Renal cortical epithelial cell (primary cell): ENCODE data around the gene SFN. TPM values are rescaled to one million over a fixed set of nuclear protein-coding genes. Genes with fewer than 3 reads are reported as not detected.
"Not testable (repeated sequence)": the region's sequence is repeated elsewhere in the genome, so short reads cannot be mapped to it uniquely, and the experiment has no call there.

ENCODE experiments used
- DNase-seq: peaks from one replicate; pipeline ENCODE4 v3.0.0-alpha.2; 2011; ENCODE audit warnings: low read depth
- total RNA-seq: library from RNA; depleted of rRNA; stranded (reverse); fragments of >200 nt; gene quantifications from 2 replicates; pipeline ENCODE4 v1.2.3, GENCODE V29; 2014

Gene SFN
- 21.6 and 97.9 TPM in 2 replicates for total RNA-seq

DNA sequence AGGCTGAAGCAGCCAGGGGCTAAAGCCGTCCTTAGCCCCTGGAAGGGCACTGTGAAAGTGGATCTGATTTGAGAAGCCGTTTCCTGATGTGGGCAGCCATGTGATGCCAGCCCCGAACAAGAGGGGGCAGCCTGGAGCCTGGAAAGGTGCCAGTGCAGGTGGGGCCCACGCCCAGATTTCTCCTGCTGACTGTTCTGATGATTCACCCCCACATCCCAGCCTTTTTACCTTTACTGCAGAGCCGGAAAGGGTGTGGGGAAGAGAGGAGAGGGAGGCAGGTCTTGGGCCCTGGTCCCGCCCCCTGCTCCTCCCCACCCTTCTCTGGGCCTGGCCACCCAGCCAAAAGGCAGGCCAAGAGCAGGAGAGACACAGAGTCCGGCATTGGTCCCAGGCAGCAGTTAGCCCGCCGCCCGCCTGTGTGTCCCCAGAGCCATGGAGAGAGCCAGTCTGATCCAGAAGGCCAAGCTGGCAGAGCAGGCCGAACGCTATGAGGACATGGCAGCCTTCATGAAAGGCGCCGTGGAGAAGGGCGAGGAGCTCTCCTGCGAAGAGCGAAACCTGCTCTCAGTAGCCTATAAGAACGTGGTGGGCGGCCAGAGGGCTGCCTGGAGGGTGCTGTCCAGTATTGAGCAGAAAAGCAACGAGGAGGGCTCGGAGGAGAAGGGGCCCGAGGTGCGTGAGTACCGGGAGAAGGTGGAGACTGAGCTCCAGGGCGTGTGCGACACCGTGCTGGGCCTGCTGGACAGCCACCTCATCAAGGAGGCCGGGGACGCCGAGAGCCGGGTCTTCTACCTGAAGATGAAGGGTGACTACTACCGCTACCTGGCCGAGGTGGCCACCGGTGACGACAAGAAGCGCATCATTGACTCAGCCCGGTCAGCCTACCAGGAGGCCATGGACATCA is at the start of gene SFN:
TSS of gene SFN (plus strand) at position 369 of the 904 bp plus-strand sequence. CDS start at position 433, 64 bp downstream.
- peak; percentile 88 for DNase-seq

DNA sequence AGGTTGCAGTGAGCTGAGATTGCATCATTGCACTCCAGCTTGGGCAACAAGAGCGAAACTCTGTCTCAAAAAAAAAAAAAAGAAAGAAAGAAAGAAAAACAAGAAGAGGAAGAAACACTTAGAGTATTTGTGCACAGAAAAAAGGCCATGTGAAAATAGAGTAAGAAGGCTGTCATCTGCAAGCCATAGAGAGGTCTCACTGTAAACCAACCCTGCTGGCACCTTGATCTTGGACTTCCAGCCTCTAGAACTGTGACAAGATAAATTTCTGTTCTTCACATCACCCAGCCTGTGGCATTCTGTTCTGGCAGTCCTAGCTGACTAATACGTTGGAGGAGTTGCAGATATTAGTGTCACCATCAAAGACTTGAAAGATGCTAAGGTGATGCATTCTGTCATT is 48.6 kb upstream of the SFN start:
- no peak for DNase-seq

DNA sequence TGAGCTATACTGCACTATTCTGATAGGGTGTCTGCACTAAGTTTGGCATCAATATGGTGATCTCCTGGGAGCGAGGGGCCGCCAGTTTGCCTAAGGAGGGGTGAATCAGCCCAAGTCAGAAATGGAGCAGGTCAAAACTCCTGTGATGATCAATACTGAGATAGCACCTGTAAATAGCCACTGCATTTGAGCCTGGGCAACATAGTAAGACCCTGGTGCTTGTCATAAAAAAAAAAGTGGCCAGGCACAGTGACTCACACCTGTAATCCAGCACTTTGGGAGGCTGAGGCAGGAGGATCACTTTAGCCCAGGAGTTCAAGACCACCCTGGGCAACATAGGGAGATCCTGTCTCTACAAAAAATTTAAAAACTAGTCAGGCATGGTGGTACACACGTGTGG is 48.1 kb upstream of the SFN start:
- DNase-seq: no peak

DNA sequence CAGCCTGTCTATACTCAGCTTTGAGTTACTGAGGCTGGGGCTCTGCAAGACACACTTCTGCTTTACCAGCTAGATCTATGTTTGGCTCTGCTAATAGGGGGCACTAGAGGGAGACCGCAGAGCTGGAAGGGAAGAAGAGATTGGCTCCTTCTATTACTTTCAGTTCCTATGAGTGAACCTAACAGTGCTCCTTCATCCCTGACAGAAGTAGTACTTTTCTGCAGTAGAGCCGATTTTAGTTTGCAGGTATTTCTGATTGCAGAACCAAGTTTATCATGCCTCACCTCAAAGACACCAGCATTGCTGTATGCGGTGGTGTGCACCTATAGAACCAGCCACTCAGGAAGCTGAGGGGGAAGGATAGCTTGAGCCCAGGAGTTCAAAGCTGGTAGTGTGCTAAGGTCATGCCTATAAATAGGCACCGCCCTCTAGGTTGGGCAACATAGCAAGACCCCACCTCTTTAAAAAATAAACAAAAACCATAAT is 42.1 kb upstream of the SFN start:
- no peak for DNase-seq

DNA sequence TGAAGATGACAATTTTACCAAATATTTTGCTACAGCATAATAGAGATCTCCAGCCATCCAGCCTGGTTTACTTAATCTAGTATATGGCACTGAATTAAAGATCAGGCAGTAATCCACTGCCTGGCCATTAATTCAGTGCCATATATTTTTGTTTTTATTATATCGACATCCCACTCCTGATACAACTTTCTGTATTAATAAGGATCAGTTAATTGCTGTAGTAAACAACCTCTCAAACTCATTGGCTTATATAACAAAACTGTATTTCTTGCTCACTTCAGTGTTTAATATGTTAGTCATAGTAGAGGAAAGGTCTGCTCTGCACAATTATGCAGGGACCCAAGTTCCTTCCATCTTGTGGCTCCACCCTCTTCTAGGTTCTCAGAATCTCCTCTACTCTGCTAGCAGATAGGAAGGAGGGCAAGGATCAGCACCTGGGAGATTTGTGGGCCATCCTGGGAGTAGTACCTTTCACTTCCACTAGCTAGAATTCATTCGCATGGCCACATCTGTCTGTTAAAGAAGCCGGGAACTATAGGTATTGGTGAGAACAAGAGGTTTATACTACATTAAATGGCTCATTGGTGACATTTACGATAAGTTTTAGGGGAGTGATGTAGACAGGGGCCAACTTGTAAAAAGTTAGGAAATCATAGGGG is 40.1 kb upstream of the SFN start:
- no peak for DNase-seq

DNA sequence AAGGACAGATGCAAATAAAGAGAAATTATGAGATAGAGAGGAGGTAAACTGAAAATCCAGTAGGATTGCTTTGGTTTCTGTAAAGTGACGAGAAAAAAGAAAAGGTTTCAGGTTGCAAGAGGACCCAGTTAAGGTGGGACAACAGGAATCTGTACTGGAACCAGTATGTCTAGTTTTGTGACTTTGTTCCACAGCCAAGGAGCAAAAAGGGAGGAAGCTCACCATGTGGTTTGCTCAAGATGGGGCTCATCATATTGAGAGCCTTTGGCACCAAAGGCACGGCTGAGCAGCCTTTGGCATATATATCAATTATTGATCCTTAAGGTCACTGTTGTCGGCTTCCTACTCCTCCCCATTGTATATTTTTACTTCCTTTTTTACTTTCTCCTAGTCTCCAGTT is 38.2 kb upstream of the SFN start:
- DNase-seq: no peak

DNA sequence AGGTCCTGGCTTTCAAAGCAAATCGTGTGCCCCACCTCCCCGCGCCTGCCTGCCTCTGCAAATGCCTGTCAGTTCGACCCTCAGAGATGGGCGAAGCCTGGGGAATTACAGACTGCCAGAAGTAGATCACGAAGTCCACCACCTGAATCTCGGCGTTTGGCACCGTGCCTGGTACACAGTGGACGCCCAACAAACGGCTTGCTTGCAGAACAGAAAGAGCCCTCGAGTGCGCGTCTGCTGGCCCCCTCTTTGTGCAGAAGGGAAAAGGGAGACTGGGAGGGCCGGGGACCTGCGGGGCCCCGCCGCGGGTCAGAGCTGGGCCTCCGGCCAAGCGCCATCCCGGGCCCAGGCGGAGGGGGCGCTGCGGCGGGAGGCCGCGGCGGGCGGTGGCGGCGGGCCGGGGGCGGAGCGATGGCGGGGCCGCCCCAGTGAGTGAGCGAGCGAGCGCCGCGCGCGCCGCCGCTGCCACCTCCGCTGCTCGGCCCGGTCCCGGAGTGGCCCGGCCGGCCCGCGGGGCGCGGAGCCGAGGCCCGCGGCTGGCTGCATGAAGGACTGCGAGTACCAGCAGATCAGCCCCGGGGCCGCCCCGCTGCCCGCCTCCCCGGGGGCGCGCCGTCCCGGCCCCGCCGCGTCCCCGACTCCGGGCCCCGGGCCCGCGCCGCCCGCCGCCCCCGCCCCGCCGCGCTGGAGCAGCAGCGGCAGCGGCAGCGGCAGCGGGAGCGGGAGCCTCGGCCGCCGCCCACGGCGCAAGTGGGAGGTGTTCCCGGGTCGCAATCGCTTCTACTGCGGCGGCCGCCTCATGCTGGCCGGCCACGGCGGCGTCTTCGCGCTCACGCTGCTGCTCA is 36.5 kb upstream of the SFN start, which contains the start of gene ZDHHC18:
TSS of gene ZDHHC18 (plus strand) at position 428 of the 845 bp plus-strand sequence. CDS start at position 545, 117 bp downstream.
- DNase-seq: no peak

DNA sequence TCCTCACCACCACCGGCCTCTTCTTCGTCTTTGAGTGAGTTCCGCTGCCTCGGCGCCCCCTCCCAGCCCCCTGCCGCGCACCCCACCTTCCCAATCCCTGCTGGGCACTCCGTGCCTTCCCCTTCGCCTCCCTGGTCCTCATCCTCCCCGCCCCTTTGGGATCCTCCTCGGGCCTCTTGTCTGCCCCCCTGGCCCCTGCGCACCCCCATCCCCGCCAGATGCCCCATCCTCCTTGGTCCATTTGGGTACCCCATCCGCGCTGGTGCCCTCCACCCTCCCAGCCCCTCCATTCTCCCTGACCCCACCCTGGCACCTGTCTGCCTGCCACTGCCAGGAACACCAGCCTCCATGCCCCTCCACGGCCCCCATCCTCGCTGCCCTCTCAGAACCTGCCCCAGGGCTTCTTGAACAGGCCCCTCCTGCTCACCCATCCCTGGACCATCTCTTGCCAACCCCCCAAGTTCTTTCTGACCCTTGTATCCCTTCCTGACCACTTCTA is 35.8 kb upstream of the SFN start:
- no peak for DNase-seq

DNA sequence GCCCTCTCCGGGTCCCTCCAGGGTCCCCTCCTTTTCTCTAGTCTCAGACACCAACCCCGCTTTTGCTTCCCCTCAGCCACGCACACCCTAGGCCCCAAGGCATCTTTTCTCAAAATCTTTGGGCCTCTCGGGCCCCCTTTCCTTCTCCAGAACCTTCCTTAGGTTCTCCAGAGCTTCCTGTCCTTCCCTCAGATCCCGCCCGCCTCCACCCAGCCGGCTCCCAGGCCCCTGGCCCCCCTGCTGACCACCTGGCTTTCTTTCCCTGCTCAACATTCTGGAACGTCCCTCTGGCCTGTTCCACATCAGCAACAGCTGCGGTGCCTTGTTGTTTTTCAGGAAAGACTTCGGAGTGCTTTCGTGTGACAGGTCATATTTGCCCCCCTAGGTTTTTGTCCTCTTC is 35.3 kb upstream of the SFN start:
- no peak for DNase-seq

DNA sequence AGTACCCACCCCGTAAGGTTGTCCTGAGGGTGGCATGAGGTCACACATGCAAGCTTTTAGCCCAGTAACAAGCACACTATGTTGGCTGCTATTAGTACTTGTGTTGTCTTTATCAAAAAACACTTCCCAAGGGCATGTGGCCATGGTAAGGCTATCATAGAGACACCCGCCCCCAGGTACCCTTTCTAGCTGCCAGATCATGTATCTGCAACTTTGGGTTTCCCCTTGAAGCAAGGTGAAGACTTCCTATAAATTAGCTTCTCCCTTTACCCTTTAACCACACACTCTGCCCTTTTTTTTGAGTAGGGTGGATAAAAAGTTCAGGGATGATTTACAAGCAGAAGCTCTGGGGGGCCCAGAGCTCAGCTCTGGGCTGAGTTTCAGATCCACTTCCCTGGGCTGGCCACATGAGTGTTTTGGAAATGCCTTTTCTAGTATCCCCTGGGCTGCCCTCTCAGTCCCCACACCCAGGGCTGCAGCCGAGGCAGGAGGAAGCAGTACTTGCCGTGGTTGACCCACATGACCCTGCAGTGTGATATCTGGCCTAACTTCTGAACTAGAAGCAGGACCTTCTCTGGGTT is 34.4 kb upstream of the SFN start:
- no peak for DNase-seq

DNA sequence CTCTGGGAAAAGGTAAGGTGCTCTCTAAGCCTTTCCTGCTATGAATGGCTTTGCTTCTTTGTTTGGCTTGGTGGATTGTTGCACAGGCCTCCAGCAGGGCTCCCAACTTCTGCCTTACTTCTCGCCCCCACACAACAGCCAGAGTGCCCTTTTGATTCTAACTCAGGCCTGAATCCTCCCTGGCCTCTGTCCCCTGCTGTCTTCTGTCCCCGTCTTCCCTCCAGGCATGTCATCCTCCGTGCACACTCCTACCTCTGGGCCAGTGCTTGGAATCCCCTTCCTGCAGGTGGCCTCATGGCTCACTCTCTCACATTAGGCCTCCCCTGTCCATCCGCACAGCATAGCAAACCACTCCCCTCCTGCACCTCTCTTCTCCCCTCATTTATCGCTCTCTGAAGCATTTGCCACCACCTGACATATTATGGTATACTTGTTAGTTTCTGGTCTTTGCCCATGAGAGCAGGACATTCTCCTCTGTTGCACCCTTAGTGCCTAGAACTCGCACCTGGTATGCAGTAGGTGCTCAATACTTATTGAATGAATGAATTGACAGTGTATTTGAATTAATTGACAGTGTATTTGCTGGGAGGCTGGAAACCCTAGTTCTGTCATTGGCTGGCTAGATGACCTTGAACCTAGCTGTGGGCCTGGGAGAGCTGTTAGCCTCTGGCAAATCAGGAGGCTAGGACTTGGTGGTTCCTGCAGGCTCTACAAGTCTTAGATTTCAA is 33.6 kb upstream of the SFN start:
- no peak for DNase-seq

DNA sequence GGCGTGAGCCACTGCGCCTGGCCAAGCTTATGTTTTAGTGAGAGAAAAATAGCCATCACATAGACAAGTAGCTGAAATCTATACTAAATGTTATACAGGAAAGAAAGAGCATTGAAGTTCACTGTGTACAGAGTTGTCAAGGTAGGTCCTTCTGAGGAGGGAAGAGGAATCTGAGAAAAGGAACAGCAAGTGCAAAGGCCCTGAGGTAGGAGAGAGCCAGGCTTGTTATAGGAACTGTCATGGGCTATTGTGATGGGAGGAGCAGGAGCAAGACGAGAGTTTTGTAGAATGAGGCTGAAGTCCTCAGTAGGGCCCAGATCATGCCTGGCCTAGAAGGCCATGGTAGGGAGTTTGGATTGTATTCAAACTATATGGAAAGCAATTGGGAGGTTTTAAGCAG is 31.9 kb upstream of the SFN start:
- DNase-seq: no peak

DNA sequence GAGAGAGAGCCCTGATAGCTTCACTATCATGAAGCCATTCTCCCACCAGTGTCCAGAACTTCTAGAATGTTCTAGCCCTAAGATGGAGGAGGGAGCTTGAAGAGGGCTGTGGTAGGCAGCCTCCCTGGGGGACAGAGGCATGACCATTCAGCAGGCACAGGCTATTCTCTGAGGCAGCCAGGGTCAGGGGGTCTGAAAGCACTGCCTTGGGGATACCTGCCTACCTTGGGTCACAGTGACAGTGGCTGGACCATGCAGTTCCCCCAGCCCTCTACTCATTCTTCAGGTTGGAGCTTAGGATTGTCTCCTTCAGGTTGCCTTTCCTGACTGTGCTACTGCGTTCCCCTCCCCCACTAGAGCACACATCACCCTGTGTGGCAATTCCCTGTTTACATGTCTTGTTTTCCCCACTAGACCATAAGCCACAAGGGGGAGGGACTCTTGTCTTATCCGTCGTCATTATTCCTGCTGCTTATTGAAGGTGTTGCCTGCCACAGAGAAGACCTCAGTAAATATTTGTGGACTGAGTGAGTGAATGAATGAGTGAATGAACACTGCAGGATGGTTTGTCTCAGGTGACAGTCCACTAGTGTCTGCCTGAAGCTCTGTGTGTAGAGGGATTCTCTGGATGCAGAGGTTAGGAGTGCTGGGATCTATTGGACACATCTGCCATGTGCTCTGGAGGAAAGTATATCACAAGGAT is 31.3 kb upstream of the SFN start:
- peak; percentile 23 for DNase-seq

DNA sequence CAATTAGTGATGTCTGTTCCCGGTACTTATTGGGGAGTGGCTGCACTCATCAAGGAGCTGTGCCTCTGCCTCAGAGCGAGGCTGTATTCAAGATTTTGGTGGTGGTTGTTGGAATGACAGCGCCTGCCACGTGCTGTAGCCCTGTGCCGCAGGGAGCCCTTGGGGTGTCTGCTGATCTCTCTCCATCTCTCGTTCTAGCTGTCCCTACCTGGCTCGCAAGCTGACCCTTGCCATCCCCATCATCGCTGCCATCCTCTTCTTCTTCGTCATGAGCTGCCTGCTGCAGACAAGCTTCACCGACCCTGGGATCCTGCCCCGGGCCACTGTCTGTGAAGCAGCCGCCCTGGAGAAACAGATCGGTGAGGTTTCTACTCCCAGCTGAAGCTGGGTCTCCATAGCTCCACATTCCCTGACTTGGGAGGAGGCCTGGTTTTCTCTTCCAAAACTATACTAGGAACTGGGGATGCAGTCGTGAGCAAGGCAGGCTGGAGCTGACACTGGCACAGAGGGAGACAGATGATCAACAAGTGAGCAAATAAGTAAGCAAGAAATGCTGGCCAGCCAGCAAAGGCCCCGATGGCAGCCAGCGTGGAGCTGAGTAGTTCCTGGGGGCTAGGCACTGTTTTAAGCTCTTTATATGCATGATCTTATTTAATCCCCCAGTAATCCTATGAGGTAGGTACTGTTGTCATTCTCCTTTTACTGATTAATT is 30.5 kb upstream of the SFN start:
- DNase-seq: no peak

DNA sequence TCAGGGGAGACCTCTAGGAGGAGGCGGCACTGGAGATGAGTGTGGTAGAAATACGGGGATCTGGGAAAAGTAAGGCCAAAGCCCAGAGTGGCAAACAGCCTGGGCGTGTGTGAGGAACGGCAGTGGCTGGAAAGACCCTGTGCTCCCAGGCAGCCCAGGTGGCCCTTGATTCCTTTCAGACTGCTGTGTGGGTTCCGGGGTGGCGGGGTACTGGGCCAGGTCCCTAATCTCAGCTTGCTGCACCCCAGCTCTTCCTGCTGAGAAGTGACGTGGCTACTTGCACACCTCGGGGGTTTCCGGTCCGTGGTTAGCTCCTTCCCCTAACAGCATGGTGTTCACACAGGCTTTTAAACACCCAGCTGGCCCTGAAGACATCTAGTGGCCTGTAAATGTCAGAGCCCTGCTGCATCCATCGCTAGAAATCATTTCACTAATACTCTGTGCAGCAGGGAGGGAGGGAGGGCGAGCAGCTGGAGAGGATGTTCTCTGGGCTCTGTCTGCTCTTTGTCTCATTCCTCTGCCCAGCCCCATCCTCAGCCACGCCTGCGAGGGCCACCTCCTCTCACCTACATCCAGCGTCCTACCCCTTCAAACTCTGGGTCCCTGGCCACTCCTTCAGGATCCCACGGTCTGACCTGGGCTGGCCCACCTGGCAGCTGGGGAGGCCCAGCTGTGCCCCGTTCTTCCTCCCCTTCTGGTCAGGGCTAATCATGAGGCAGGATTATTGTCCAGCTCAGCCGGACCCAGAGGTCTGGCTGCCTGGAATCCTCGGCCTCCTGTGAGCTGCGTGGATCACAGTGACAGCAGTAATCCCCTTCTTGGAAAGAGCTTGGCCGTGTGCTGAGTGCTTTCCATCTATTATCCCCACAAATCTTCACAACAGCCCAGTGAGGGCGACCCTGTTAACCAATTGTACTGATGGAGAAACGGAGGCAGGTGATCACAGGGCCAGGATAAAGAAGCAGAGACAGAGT is 29.2 kb upstream of the SFN start:
- DNase-seq: no peak

DNA sequence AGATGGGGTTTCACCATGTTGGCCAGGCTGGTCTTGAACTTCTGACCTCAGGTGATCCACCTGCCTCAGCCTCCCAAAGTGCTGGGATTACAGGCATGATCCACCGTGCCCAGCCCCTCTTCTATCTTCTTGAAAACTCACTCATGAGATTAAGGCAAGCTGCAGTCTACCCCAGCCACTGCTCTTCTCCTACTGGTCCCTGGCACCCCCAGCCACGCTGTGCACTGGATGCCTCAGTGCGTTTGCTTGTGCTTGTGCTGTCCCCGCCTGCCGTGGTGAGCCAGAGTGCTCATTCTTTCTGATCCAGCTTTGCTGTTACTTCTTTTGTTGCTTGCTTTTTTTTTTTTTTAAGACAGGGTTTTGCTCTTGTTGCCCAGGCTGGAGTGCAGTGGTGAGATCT is 25.3 kb upstream of the SFN start:
- not testable (repeated sequence) for DNase-seq

DNA sequence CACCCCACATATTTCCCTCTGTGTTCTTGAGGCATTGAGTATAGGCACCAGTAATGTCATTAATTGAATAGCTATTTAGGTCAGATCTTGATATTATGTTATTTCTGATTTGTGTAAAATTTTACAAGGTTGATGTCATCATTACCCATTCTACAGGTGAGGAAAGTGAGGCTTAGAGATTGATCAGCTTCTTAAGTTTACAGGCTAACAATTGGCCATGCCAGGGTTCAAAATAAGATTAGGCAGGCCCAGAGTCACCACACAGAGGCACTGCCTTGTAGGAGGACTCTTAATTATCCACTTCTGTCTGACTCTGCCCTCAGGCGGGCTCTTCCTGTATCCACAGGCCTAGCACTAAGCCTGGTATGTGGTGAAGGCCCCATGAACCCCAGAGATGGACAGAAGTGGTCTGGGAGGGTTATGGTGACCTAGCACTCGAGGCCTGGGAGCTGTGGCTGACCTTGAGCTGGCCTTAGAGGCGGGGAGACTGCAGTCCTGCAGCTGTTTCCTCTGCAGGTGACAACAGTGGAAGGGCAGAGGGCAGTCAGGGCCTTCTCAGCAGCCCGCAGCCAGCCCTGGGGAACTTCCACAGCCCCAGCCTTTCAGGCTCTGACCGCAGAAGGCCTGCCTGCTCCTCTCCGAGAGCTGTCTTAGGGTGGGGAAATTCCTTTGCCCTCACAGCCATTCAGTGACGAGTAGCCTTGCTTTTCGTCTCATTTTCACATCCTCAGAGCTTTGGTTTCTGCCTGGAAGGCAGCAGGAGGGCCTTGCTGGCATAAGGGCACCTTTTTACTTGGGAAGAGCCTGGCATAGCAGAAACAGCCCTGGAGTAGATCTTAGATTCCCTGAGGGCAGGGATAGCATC is 24.2 kb upstream of the SFN start:
- DNase-seq: no peak
